K562 (cell line): Measurements from ENCODE around the gene BMP8B. TPM values are rescaled to one million over a fixed set of nuclear protein-coding genes. Genes with fewer than 3 reads are reported as not detected.
"Not testable (repeated sequence)": the region's sequence is repeated elsewhere in the genome, so short reads cannot be mapped to it uniquely, and the experiment has no call there.

Experiments used
- ARID1B ChIP-seq: fragments of 450-650 bp; IDR thresholded peaks from 2 replicates; pipeline ENCODE4 v1.6.1; 2016; ENCODE audit warnings: antibody characterized with exemption, mild to moderate bottlenecking, inconsistent platforms
- ASH1L ChIP-seq: fragments of 450-650 bp; IDR thresholded peaks from 2 replicates; pipeline ENCODE4 v1.6.1; 2018; ENCODE audit warnings: borderline replicate concordance, mild to moderate bottlenecking, low read depth; ENCODE audit not compliant: partially characterized antibody
- BACH1 ChIP-seq: fragments of 200-800 bp; sonication (Bioruptor generic); IDR thresholded peaks from 2 replicates; pipeline ENCODE4 v1.6.1; 2016; ENCODE audit warnings: missing genetic modification characterization, missing compliant biosample characterization
- CBX1 ChIP-seq: sonication (generic); IDR thresholded peaks from 2 replicates; pipeline ENCODE4 v1.6.1; 2016; ENCODE audit warnings: antibody characterized with exemption, low read depth, mild to moderate bottlenecking
- CXXC5 ChIP-seq: fragments of 250-450 bp; sonication (Bioruptor Pico); IDR thresholded peaks from 2 replicates; pipeline ENCODE4 v1.8.0; 2022; ENCODE audit warnings: inconsistent platforms, mild to moderate bottlenecking, moderate library complexity
- FOXK2 ChIP-seq, 2 experiments: fragments of 450-650 bp; IDR thresholded peaks in 1 of 2; conservative IDR thresholded peaks in 1 of 2; 2 replicates each; pipeline ENCODE4 v1.6.1; 2016; ENCODE audit warnings: low read depth in 2 of 2, mild to moderate bottlenecking in 1 of 2
- GABPA ChIP-seq: fragments of 200-800 bp; sonication (Bioruptor generic); conservative IDR thresholded peaks from 2 replicates; pipeline ENCODE4 v1.6.1; 2016; ENCODE audit warnings: low read depth, missing genetic modification characterization, missing compliant biosample characterization
- GTF2F1 ChIP-seq: IDR thresholded peaks from 2 replicates; pipeline ENCODE4 v1.6.1; 2011; ENCODE audit warnings: low read depth, low read length, improper control_type of control experiment
- MAZ ChIP-seq, 2 experiments: fragments of 450-650 bp in 1 of 2; sonication (generic) in 1 of 2; formaldehyde crosslinking; IDR thresholded peaks in 1 of 2; conservative IDR thresholded peaks in 1 of 2; 2 replicates each; pipeline versions ENCODE4 v1.4.0 to v1.5.0; 2020; ENCODE audit warnings: mild to moderate bottlenecking in 1 of 2, missing genetic modification reagents in 1 of 2
- NEUROD1 ChIP-seq: fragments of 150-350 bp; IDR thresholded peaks from 2 replicates; pipeline ENCODE4 v1.6.1; 2014; ENCODE audit warnings: borderline replicate concordance, low read length, low read depth; ENCODE audit not compliant: partially characterized antibody
- NR4A1 ChIP-seq, 2 experiments: fragments of 250-450 bp in 1 of 2; fragments of 450-650 bp in 1 of 2; sonication (Bioruptor Pico) in 1 of 2; IDR thresholded peaks; 2 replicates each; pipeline versions ENCODE4 v1.4.0 to v1.6.1; 2016 to 2020; ENCODE audit warnings: mild to moderate bottlenecking in 2 of 2, missing compliant biosample characterization in 1 of 2, missing genetic modification characterization in 1 of 2, moderate library complexity in 1 of 2
- POLR2B ChIP-seq: fragments of 450-650 bp; IDR thresholded peaks from 2 replicates; pipeline ENCODE4 v1.6.1; 2018; ENCODE audit warnings: low read depth; ENCODE audit not compliant: partially characterized antibody
- POLR2H ChIP-seq: IDR thresholded peaks from 2 replicates; pipeline ENCODE4 v1.6.1; 2016; ENCODE audit warnings: missing genetic modification characterization, low read depth, mild to moderate bottlenecking, control low read depth, missing compliant biosample characterization, moderate library complexity
- RBFOX2 ChIP-seq: fragments of 200-400 bp; formaldehyde crosslinking; IDR thresholded peaks from 2 replicates; pipeline ENCODE4 v1.6.1; 2017; ENCODE audit warnings: low read depth, mild to moderate bottlenecking, low read length, moderate library complexity
- SAP30 ChIP-seq: fragments of 200-600 bp; sonication (generic); IDR thresholded peaks from 2 replicates; pipeline ENCODE4 v1.6.1; 2012; ENCODE audit warnings: borderline replicate concordance, low read depth, mild to moderate bottlenecking, moderate library complexity, low read length, control low read depth, inconsistent platforms; ENCODE audit not compliant: insufficient read depth, poor library complexity, severe bottlenecking
- SUPT5H ChIP-seq: fragments of 450-650 bp; IDR thresholded peaks from 2 replicates; pipeline ENCODE4 v1.6.1; 2016
- TAF9B ChIP-seq: fragments of 450-650 bp; IDR thresholded peaks from 2 replicates; pipeline ENCODE4 v1.6.1; 2018; ENCODE audit warnings: mild to moderate bottlenecking; ENCODE audit not compliant: partially characterized antibody
- TEAD1 ChIP-seq, 2 experiments: fragments of 450-650 bp in 1 of 2; sonication (generic) in 1 of 2; formaldehyde crosslinking; IDR thresholded peaks; 2 replicates each; pipeline versions ENCODE4 v1.4.0 to v1.8.0; 2020 to 2022; ENCODE audit warnings: mild to moderate bottlenecking in 2 of 2, missing genetic modification reagents in 1 of 2
- ZNF143 ChIP-seq: sonication (generic); formaldehyde crosslinking; IDR thresholded peaks from 2 replicates; pipeline ENCODE4 v1.9.0; 2022; ENCODE audit warnings: mild to moderate bottlenecking, missing genetic modification reagents
- ZNF175 ChIP-seq: fragments of 200-800 bp; sonication (Bioruptor generic); IDR thresholded peaks from 2 replicates; pipeline ENCODE4 v1.6.1; 2016; ENCODE audit warnings: low read depth, mild to moderate bottlenecking, missing genetic modification characterization, missing compliant biosample characterization
- ZNF766 ChIP-seq: fragments of 200-800 bp; sonication (Bioruptor generic); conservative IDR thresholded peaks from 2 replicates; pipeline ENCODE4 v1.6.1; 2016; ENCODE audit warnings: missing genetic modification characterization, missing compliant biosample characterization
- polyA plus RNA-seq, 8 experiments: library from polyadenylated mRNA; depleted of rRNA in 4 of 8; stranded (reverse) in 5 of 8; unstranded in 3 of 8; fragments of >200 nt; fragmentation: Nextera tagmentation in 2 of 8; fragmentation: Illumina TruSeq in 1 of 8; extraction: Ambion mirVana in 2 of 8; extraction: Trizol in 1 of 8; gene quantifications; 2 replicates each; pipeline versions ENCODE4 v1.2.1 to v1.2.3, GENCODE V29; 2011 to 2014; ENCODE audit warnings: inconsistent platforms in 1 of 8, missing spikeins in 1 of 8
- total RNA-seq, 7 experiments: library from RNA; depleted of rRNA in 6 of 7; stranded (reverse); fragments of >200 nt in 6 of 7; fragmentation: Illumina TruSeq in 2 of 7; extraction: Trizol in 2 of 7; gene quantifications; 2 replicates each; pipeline versions ENCODE4 v1.2.1 to v1.2.3, GENCODE V29; 2011 to 2021; ENCODE audit warnings: low replicate concordance in 1 of 7
- TF ChIP-seq, protein P1 (sequence below): conservative IDR thresholded peaks from 2 replicates; pipeline ENCODE4 v1.6.1; 2011; ENCODE audit warnings: low read depth, mild to moderate bottlenecking, low read length; ENCODE audit not compliant: control insufficient read depth
- TF ChIP-seq, protein P2 (sequence below), 2 experiments: IDR thresholded peaks; 2 replicates each; pipeline ENCODE4 v1.6.1; 2011; ENCODE audit warnings: borderline replicate concordance in 1 of 2, control low read depth in 1 of 2, low read depth in 1 of 2, low read length in 1 of 2, mild to moderate bottlenecking in 1 of 2, mixed read lengths in 1 of 2, moderate library complexity in 1 of 2; ENCODE audit not compliant: insufficient read depth in 1 of 2, insufficient read length in 1 of 2, poor library complexity in 1 of 2, severe bottlenecking in 1 of 2; ENCODE audit errors: extremely low read depth in 1 of 2

The BMP8B gene
- total and polyA plus RNA-seq, 9 of the 15 experiments (the other 6 are each of a cell fraction or from before 2014, with no cell fraction given): 0.03 to 0.33 (median 0.14) TPM

DNA sequence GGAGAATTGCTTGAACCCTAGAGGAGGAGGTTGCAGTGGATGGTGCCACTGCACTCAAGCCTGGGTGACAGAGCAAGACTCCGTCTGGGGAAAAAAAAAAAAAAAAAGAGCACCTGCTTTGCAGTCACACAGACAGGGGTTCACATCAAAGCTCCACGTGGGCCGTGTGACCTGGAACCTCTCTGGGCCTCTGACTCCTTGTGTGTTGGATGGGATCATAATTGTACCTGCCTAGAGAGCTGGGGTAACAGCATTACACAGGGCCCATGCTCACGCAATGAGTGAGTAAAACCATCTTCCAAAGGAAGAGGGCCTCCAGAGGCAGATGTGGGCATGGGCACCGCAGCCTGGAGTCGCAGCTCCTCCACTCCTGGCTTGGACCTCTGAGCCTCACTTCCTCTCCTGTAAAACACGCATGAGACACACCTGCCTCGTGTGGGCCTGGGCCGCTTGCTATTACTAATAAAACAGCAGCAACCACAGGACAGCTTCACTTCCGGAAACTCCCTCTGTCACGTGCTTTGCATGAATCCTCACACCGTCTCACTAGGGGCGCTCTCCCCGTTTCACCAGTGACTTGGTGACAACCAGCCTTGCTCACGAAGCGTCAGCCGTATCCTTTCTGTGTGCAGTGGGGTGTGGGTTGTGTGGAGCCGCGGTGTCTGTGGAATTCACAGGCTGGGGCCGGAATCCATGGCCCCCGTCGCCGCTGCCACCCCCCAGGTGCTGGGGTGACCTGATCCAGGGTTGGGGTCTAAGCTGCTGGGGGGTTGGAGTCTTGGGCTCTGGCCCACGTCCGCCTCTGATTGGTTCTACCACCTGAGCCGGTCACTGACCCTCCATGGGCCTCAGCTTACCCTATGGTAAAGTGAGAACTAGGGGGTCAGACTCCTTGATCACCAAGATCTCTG, 10.4 kb upstream of the BMP8B start (continued):
- TF ChIP-seq TAF9B (peak; percentile 34), TEAD1 (CRISPR knock-in tag; IDR thresholded peaks at IDR 0.05) (peak; percentile 51 to 78; a peak in 1 of 4 replicates), GTF2F1 (0 out of 2 replicates have a peak, but pooled peaks have one; percentile 54), ZNF175 (CRISPR knock-in tag) (peak; percentile 88), SAP30 (peak; percentile 36), MAZ (CRISPR knock-in tag; conservative IDR thresholded peaks at IDR 0.05 in 1 of 2, IDR thresholded peaks at IDR 0.05 in 1 of 2) (peak in 1 of 2 experiments; percentile 60; a peak in 2 of 4 replicates), ZNF766 (peak; percentile 71), BACH1 (tag) (peak; percentile 56; the same call in 1 of the 2 replicates), FOXK2 (conservative IDR thresholded peaks at IDR 0.05 in 1 of 2, IDR thresholded peaks at IDR 0.05 in 1 of 2; ENCODE audit: low read depth in 2 of 2) (peak; percentile 96 to 97), POLR2B (peak; percentile 34), ASH1L (peak; percentile 76), ZNF143 (CRISPR knock-in tag) (peak; percentile 48; the same call in 1 of the 2 replicates), POLR2H (tag) (peak; percentile 53; the same call in 1 of the 2 replicates), CBX1 (peak; percentile 70), NEUROD1 (peak; percentile 64), ARID1B (peak; percentile 35), GABPA (tag) (peak; percentile 80), SUPT5H (peak; percentile 65), RBFOX2 (peak; percentile 86), CXXC5 (CRISPR knock-in tag) (peak; percentile 69; the same call in 1 of the 2 replicates), NR4A1 (tag; IDR thresholded peaks at IDR 0.05) (peak; percentile 88)
- TF ChIP-seq, protein P1, sequence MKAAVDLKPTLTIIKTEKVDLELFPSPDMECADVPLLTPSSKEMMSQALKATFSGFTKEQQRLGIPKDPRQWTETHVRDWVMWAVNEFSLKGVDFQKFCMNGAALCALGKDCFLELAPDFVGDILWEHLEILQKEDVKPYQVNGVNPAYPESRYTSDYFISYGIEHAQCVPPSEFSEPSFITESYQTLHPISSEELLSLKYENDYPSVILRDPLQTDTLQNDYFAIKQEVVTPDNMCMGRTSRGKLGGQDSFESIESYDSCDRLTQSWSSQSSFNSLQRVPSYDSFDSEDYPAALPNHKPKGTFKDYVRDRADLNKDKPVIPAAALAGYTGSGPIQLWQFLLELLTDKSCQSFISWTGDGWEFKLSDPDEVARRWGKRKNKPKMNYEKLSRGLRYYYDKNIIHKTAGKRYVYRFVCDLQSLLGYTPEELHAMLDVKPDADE: 0 out of 2 replicates have a peak, but pooled peaks have one; percentile 20
- TF ChIP-seq, protein P2, sequence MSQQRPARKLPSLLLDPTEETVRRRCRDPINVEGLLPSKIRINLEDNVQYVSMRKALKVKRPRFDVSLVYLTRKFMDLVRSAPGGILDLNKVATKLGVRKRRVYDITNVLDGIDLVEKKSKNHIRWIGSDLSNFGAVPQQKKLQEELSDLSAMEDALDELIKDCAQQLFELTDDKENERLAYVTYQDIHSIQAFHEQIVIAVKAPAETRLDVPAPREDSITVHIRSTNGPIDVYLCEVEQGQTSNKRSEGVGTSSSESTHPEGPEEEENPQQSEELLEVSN (IDR thresholded peaks at IDR 0.05; ENCODE audit: borderline replicate concordance in 1 of 2, extremely low read depth in 1 of 2, insufficient read depth in 1 of 2, insufficient read length in 1 of 2, low read depth in 1 of 2, low read length in 1 of 2, poor library complexity in 1 of 2, severe bottlenecking in 1 of 2): peak; percentile 88 to 93
- not testable (repeated sequence) for TF ChIP-seq NR4A1 (CRISPR knock-in tag; IDR thresholded peaks at IDR 0.05)
